ENCODE results near the gene PTPRE. TPM values are rescaled to one million over a fixed set of nuclear protein-coding genes. Genes with fewer than 3 reads are reported as not detected.

PTPRE gene
- polyA plus RNA-seq, 1 of the 3 experiments (the other 2 are of a cell fraction) = 11.8 TPM

GRCh38 chr10:128074589-128074988, 167.7 kb downstream of the PTPRE start (continued):
- TF ChIP-seq CTCF (IDR thresholded peaks at IDR 0.05) (no peak), PBX3 (IDR thresholded peaks at IDR 0.05) (no peak), TAF1 (IDR thresholded peaks at IDR 0.05; ENCODE audit: borderline replicate concordance, low read depth, low read length) (no peak), GABPA (IDR thresholded peaks at IDR 0.05; ENCODE audit: low read depth) (no peak), GATA2 (CRISPR knock-in tag; IDR thresholded peaks at IDR 0.05) (no peak)

- H3K4me3 ChIP-seq (ENCODE audit: low read depth in 2 of 2, low read length in 1 of 2) = no peak overlapping the region
- ChIA-PET CTCF (interaction anchor here (1.0 to 2.4 kb wide), 8 partner anchors 8 to 361 kb away, joined by 3 to 13 read pairs (median 4); partner anchors contain the start of gene PTPRE), POLR2A (no interaction called here)
- no peaks in the 10 kb centered on the region for H4K20me1 ChIP-seq (ENCODE audit: insufficient read depth)
- H3K9ac ChIP-seq = no peak overlapping the region
- no peak overlapping the region for H3K27ac ChIP-seq (ENCODE audit: low read depth in 2 of 2, low read length in 1 of 2)
- H3K36me3 ChIP-seq (replicated peaks in 1 of 2; ENCODE audit: control insufficient read depth in 1 of 2, insufficient read depth in 2 of 2, low read length in 1 of 2) = peaks cover 0 to 34% of the 10 kb centered on the region in 2 experiments
- no peaks in the 10 kb centered on the region for H3K9me3 ChIP-seq
- H3K9me2 ChIP-seq = no peaks in the 10 kb centered on the region
- no peaks in the 10 kb centered on the region for H3K27me3 ChIP-seq (ENCODE audit: insufficient read depth)
- no peaks in the 10 kb centered on the region for H3F3A ChIP-seq (replicated peaks; ENCODE audit: insufficient read depth)
- no peak for DNase-seq
- no peaks in the 10 kb centered on the region; a peak in 1 of 4 replicates for H3K4me1 ChIP-seq (ENCODE audit: control insufficient read depth in 1 of 2, insufficient read depth in 2 of 2, low read depth in 1 of 2, low read length in 1 of 2)
- TF ChIP-seq TAF1 (IDR thresholded peaks at IDR 0.05; ENCODE audit: borderline replicate concordance, low read depth, low read length) = no peak
- no peak for TF ChIP-seq MEF2A (IDR thresholded peaks at IDR 0.05; ENCODE audit: borderline replicate concordance, low read depth)
- TF ChIP-seq RFX5 (IDR thresholded peaks at IDR 0.05; ENCODE audit: low read length) = no peak
- TF ChIP-seq JUND (IDR thresholded peaks at IDR 0.05) = no peak
- TF ChIP-seq RCOR1 (IDR thresholded peaks at IDR 0.05; ENCODE audit: low read length) = no peak
- TF ChIP-seq USF1 (IDR thresholded peaks at IDR 0.05; ENCODE audit: borderline replicate concordance, low read depth) = no peak
- no peak for TF ChIP-seq FOXM1 (IDR thresholded peaks at IDR 0.05; ENCODE audit: low read depth)
- TF ChIP-seq EP300 (IDR thresholded peaks at IDR 0.05; ENCODE audit: borderline replicate concordance in 1 of 2, low read depth in 1 of 2, low read length in 1 of 2) = no peak
- no peak for TF ChIP-seq USF2 (IDR thresholded peaks at IDR 0.05; ENCODE audit: borderline replicate concordance, low read depth, low read length)
- no peak for TF ChIP-seq TCF12 (IDR thresholded peaks at IDR 0.05)
- TF ChIP-seq REST (IDR thresholded peaks at IDR 0.05; ENCODE audit: low read depth, low read length) = no peak
- no peak for TF ChIP-seq IRF3 (IDR thresholded peaks at IDR 0.05; ENCODE audit: low read depth, low read length)
- no peak for TF ChIP-seq ELF1 (IDR thresholded peaks at IDR 0.05)
- 81% methylated on average over 10 of the region's 21 CpGs for whole genome bisulfite sequencing (ENCODE audit: low lambda C conversion rate)
- no peak overlapping the region for H3K4me2 ChIP-seq
- no peaks in the 10 kb centered on the region for H3K79me2 ChIP-seq (ENCODE audit: insufficient read depth)
- H2AFZ ChIP-seq (ENCODE audit: low read depth) = no peak overlapping the region
Observed at GRCh38 chr10:128077155-128077875, 170.4 kb downstream of the PTPRE start.
